Measurements from ENCODE around the gene RERE.
"Not testable (repeated sequence)": the region's sequence is repeated elsewhere in the genome, so short reads cannot be mapped to it uniquely, and the experiment has no call there.

The RERE gene

DNA sequence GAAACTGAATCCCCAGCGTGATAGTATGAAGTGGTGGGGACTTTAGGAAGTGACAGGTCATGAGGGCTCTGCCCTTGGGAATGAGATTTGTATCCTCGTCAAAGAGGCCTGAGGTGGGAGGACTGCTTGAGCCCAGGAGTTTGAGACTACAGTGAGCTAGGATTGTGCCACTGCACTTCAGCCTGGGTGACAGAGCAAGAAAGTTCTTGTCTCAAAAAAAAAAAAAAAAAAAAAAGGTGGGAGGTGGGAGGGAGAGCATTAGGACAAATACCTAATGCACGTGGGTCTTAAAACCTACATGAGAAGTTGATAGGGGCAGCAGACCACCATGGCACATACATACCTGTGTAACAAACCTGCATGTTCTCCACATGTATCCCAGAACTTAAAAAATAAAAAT lies 24.0 kb upstream of the RERE start:
- no peak for DNase-seq

DNA sequence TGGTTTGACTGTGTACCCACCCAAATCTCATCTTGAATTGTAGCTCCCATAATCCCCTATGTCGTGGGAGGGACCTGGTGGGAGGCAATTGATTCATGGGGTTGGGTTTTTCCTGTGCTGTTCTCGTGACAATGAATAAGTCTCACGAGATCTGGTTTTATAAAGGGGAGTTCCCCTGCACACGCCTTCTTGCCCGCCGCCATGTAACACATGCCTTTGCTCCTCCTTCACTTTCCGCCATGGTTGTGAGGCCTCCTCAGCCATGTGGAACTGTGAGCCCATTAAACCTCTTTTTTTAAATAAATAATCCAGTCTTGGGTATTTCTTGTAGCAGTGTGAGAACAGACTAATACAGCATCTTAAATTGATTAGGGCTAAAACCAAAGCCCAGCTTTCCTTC lies 22.6 kb upstream of the RERE start:
- no peak for DNase-seq

DNA sequence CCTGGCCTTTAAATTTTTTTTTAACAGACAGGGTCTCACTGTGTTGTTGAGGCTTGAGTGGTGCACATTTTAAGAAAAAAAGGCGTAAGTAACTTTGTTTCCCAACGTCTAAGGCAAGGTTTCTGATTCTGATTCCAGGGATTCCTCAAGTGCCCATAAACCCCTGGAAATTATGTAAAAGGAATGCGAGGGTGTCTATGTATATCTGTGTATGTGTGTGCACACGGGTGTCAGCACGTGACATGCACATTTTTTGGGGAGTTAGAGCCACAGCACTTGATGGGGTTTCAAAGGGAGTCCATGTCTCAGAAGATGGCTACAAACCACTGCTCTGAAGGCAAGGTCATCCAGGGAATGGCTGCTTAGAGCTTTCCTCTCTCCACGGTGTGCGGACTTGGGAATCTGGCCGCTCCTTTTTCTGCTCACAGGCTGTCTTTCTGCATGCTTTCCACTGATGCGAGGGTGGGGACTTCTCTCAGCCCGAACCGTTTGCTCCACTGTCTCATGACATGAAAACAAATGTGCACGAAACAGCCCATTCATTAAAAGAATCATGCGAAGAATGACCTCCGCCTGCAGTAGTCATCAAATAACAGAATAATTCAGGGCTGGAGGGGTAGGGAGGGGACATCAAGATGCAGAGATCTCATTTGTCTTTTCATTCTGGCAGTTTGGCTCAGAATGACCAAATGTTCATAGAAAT lies 18.7 kb upstream of the RERE start:
- no peak for DNase-seq

DNA sequence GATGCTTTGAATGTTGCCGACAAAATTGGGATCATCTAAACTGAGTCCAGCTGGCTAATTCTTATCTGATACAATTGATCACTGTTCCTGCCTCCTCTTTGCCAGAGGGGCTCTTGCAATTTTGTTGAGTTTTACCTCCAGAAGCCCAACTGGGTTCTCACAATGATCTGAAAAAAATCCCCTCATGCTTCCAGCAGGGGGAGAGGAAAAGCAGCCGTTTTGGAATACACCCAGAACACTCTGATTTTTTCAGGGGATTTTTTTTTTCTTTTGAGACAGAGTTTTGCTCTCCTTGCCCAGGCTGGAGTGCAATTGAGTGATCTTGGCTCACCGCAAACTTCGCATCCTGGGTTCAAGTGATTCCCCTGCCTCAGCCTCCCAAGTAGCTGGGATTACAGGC lies 13.9 kb upstream of the RERE start:
- DNase-seq: no peak

DNA sequence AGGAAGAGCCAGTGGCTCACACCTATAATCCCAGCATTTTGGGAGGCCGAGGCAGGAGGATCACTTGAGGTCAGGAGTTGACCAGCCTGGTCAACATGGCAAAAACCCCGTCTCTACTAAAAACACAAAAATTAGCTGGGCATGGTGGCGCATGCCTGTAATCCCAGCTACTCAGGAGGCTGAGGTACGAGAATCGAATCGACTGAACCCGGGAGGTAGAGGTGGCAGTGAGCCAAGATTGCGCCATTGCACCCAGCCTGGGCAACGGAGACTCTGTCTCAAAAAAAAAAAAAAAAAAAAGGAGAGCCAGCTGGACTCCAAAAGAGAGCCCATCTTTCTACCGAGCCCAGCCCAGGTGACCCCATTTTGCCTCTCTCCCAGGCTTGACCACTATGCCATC lies 13.3 kb upstream of the RERE start:
- not testable (repeated sequence) for DNase-seq

DNA sequence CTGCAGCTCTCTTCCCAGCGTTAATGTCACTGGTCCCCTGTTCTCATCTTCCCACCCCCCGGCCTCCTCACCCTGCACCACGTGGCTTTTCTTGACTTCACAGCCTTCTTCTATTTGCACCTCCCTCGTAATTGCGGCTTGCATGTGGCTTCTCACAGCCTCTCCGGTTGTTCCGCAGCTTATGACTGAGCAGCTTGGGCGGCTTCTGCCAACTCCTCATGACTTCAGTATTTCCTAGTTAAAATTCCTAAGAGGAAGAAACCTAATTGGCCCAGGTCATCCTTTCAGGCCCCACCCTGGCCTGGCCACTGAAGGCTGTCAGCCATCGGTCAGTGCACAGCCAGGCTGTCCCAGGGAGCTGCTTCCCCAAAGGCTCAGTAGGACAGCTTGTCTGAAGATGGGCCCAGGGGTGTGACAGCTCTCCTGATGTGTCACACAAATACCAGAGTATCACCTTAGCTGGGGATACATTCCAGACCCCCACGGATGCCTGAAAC lies 8.6 kb upstream of the RERE start:
- no peak for DNase-seq

DNA sequence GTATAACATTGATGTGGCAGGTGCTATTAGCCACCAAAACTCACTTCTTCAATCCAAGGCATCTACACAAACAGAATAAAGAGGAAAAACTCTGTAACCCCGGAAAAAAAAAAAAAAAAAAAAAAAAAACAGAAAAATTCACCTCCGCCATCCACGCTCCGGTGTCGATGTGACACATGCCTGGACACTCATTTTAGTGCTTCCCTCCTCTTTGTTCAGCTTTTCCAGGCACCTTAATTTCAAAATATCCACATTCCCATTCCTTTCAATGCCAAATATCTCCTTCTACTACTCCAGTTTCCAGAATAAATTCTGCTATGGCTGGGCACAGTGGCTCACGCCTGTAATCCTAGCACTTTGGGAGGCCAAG lies 5.8 kb upstream of the RERE start:
- no peak for DNase-seq

DNA sequence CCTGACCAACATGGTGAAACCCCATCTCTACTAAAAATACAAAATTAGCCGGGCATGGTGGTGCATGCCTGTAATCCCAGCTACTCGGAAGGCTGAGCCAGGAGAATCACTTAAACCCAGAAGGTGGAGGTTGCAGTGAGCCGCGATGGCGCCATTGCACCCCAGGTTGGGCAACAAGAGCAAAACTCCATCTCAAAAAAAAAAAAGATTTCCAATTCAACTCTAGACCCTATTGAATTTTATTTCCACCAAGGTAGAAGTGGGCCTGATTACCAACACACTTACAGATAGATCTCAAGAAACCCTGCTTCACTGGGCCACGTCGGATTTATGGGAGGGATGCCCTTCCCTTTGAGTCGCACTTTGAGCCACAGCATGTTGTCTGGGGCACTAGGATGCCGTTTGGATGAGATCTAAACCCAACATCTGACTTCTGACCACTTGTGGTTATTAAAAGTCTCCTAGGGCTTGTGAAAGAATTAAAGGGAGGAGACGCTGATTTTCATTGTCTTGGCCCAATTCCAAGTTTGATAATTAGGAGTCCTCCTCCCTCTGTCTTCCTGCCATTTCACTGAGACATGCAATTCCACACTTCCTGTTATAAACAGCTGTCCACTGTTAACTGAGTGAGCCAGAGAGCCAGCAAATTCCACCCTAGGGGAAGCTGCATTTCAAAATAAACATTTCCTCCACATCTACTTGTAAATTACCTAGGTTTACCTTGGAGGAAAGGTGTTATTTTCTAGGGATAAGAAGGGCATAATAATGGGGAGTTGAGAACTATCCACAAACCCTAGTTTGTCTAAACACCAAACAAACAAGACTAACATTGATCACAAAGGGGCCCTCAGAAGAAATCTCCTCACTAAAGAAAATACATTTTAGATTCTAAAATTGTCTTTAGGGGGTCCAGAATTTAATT lies 5.2 kb upstream of the RERE start:
- DNase-seq: no peak

DNA sequence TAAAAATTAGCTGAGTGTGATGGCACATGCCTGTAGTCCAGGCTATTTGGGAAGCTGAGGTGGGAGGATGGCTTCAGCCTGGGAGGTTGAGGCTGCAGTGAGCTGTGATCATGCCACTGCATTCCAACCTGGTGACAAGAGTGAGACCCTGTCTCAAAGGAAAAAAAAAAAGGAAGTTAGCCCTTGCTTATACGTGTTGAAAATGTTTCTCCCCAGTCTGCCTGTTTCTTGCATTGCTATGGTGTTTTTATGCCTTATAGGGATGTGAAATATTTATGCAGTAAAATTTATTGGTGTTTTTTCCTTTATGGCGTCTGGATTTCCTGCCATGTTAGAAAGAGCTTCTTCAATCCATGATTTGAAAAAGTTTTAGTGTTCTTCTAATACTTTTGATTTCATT lies 3.6 kb upstream of the RERE start:
- DNase-seq: no peak

DNA sequence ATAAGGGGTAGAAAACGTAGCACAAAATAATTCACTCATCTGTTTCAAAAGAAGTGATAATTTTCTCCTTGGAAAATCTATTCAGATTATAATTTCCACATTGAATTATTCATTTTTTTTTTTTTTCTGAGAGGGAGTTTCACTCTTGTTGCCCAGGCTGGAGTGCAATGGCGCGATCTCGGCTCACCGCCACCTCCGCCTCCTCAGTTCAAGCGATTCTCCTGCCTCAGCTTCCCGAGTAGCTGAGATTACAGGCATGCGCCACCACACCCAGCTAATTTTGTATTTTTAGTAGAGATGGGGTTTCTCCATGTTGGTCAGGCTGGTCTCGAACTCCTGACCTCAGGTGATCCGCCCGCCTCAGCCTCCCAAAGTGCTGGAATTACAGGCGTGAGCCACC lies 1.3 kb upstream of the RERE start:
- DNase-seq: peak; percentile 44

DNA sequence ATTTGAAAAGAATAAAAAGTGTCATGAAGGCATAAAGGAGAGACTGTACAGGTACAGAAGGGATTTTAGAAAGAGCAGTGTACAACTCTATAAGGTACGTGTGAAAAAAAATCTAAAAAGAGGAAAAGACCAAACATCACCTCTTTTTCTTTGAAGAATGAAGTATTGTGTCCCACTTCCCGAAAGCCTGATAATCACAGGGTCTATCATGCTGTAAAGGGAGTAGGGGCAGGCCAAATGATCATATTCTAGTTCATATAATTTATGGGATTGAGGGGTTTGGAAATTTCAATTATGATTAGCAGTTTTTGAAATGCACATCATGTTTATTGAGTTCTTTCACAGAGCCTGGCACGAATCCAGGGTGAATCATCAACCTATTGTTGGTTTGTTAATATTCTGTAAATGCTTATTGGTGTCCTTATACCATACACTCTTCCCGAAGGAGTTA lies 910 bp upstream of the RERE start:
- DNase-seq: peak; percentile 13

DNA sequence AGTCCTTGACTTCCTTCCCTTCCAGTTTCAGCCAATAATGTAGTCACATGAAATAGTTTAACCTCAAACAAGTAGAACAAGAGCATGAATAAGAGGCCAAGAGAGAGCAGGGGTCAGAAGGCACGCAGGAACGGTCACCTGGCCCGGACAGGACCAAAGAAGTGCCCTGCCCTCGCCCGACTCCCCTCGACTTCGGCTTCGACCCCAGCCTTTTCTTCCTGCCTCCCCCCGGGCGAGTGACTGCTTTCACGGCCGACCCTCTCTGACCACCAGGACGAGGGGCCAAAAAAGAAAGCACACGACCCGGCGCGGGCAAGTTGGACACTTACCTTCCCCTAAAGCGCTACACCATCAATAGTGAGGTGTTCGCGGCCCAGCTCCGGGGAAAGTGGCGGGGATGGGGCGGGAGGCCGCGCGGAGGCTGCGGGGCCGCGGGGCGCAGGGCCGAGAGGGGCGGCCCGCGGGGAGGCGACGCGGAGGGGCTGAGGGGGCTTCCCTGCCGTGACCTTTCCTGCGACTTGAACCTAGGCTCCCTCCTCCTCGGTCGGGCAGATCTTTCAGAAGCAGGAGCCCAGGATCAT lies 519 bp downstream of the RERE start:
- no peak for DNase-seq

DNA sequence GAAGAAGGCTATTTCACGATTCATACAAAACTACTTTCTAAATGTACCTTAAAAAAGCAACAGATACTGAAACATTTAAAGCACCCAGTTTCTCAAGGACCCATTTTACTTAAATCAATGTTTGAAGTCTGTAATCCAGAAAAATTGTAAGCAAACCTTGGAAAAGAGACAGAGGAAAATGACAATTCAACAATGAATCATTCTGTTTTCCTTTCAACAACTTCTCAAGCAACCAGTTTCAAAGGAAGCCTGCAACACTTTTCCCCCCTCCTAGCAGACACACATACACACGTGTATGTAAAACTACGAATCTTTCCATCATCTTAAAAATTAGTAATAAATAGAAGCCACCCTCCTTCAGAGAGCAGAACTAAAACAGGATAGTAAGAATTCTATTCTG lies 1.2 kb downstream of the RERE start:
- no peak for DNase-seq

DNA sequence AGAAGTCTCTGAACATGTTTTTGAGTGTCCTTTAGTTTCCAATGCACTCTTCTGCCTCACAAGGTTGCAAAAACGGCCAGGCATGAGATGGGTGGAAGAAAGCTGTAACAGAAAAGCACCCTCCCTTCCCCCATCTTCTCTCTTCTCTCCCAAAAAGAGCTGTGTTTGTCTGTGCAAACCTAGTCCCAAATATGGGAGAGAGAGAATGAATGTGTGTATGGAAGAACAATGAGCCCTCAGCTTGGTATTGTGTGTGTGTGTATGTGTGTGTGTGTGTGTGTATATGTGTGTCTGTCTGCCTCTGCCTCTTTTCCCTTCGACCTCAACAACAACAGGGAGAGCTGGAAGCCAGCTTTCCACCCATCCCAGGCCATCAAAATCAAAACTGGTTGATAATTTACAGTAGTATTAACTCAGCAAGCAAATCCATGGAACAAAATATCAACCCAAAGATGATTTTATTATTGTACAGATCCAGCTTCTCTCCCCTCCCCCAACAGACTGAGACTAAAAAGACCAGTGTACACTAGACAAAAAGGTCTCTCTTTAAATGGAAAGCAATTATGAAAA lies 1.8 kb downstream of the RERE start:
- DNase-seq: peak; percentile 42

DNA sequence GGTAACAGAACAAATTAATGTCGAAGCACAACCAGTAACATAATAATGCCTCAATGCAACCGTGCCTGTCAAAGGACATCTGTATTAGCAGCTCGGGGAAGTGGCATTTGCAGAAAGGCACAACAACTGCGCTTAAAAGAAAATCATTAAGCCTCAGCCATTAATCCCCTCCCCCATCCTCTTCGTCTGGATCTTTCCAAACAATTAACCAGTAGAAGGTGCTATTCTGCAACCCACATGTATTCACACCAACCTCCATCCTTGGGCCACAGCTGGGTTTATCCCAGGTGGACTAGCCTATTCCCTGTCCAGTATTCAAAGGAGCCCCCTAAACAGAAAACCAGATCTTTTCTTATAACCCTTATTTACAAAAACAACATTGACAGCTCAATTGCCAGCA lies 2.6 kb downstream of the RERE start:
- peak; percentile 17 for DNase-seq

DNA sequence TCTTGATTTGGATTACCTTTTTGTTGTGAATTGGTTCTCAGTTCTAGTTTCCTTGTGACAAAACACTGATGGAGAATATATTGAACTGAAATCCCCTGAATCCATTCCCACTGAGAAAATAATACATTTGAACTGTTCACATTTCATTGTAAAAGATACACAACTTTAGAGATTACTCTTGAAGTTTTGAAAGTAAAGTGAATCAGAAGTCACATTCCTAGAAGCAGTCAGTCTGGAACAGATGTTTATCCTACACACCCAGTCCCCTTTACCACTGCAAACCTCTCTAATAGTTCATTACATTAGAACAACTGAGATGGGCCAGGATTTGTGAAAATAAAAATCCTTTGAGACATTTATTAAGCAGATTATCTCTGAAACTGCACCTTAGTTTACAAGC lies 3.4 kb downstream of the RERE start:
- no peak for DNase-seq

DNA sequence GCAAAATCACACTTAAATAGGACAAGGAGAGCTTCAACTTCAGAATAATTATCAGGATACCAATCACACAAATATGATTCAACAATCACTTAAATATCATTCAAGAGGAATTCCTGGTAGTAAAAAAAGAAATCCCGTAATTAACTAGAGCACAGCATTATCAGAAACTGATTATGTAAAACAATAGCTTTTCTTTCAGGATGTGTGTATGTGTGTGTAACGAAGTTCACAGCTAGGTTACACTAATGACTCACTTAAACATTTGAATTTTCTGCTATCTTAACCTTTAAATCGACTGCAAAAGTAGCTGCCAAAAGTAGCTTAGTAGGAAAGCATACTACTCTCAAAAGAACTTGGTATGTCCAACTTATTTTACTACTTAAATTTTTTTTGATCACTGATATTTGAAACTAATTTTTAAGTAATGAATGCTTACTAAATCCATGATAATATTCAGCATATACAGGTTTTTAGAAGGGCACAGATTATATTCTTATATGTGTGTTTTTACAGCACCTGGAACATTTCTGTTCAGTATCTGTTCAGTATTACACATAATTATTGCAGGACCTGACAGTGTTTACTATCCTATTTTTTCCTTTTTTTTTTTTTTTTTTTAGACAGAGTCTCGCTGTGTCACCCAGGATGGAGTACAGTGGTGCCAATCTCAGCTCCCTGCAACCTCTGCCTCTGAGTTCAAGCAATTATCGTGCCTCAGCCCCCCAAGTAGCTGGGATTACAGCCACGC lies 4.2 kb downstream of the RERE start:
- DNase-seq: no peak

DNA sequence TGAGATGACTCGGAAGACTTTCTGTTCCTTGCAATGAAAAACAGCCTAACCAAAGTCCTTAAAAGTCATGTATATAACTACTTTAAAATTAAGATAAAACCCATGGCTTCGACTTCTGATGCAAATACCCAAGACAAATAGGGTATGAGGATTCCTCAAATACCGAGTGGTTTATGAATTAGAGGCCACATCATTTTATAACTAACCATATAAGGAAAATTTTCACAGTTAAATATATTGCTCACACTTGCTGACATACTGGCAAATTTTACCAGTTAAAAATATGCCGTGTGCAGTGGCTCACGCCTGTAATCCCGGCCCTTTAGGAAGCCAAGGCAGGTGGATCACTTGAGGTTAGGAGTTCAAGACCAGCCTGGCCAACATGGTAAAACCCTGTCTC lies 5.4 kb downstream of the RERE start:
- no peak for DNase-seq

DNA sequence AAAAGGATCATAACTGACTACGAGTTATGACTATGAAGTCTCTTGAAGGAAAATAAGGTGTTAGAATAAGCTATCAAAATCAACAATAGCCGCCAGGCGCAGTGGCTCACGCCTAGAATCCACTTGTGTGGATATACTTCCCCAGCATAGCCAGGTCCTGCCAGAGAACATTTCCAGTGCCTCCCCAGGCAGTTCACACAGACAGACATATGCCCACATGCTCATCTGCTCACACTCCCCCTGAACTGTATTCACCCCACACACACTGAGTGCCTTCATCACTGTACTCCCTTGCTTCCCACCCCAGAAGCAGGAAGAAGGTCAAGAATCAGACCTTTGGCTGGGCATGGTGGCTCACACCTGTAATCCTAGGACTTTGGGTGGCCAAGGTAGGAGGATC lies 6.5 kb downstream of the RERE start:
- DNase-seq: peak; percentile 48

DNA sequence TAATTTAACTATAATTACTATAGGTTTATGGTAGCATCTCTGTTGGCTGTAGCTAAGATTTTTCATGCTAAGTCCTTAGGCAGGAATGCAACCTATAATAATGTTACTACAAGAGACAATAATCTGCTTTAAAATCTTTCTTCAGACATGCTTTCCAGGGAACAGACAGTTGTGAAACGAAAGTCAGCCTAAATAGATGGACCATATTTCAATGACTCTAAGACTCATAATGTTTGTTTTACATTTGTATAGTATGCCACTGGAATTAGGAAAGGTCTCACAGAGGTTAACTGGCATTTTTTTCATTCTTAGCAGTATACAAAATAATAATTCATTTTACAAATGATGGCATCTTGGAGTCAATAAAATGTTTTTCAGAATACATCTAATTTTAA lies 8.1 kb downstream of the RERE start:
- DNase-seq: no peak

DNA sequence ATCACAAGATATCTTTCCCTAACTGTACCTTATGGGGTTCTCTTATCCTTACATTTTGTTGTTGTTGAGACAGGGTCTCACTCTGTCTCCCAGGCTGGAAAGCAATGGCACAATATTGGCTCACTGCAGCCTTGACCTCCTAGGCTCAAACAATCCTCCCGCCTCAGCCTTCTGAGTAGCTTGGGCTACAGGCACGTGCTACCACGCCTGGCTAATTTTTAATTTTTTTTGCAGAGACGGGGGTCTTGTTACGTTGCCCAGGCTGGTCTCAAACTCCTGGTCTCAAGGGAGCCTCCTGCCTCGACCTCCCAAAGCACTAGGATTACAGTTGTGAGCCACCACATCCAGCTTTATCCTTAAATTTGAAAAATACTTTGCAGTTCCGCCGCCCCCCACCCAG lies 10.4 kb downstream of the RERE start:
- no peak for DNase-seq

DNA sequence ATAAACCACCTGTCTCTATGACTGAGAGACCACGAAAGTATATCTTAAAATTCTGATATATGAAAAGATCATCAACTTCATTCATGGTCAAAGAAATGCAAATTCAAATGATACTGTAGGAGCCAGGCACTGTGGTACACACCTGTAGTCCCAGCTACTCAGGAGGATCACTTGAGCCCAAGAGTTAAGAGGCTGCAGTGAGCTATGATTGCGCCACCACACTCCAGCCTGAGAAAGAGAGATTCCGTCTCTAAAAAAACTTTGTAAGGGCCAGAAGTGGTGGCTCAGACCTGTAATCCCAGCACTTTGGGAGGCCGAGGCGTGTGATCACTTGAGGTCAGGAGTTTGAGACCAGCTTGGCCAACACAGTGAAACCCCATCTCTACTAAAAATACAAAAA lies 17.0 kb downstream of the RERE start:
- no peak for DNase-seq

DNA sequence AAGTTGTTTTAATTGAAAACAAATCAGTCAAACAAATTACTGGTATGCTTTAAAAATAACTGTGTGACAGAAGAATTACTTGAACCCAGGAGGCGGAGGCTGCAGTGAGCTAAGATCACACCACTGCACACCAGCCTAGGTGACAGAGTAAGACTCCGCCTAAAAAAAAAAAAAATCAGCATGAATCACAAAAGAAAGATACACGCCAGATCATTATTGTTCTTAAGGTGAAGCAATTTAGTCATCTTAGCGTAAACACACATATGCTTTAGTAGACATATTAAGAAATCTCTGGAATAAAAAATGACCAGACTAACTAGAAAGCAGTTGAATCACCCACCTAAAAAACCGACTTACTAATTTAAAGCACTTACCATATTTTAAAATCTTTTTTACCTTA lies 20.2 kb downstream of the RERE start:
- no peak for DNase-seq
